ENCODE data around the gene LAMA2. TPM values are rescaled to one million over a fixed set of nuclear protein-coding genes. Genes with fewer than 3 reads are reported as not detected.

LAMA2 gene, protein sequence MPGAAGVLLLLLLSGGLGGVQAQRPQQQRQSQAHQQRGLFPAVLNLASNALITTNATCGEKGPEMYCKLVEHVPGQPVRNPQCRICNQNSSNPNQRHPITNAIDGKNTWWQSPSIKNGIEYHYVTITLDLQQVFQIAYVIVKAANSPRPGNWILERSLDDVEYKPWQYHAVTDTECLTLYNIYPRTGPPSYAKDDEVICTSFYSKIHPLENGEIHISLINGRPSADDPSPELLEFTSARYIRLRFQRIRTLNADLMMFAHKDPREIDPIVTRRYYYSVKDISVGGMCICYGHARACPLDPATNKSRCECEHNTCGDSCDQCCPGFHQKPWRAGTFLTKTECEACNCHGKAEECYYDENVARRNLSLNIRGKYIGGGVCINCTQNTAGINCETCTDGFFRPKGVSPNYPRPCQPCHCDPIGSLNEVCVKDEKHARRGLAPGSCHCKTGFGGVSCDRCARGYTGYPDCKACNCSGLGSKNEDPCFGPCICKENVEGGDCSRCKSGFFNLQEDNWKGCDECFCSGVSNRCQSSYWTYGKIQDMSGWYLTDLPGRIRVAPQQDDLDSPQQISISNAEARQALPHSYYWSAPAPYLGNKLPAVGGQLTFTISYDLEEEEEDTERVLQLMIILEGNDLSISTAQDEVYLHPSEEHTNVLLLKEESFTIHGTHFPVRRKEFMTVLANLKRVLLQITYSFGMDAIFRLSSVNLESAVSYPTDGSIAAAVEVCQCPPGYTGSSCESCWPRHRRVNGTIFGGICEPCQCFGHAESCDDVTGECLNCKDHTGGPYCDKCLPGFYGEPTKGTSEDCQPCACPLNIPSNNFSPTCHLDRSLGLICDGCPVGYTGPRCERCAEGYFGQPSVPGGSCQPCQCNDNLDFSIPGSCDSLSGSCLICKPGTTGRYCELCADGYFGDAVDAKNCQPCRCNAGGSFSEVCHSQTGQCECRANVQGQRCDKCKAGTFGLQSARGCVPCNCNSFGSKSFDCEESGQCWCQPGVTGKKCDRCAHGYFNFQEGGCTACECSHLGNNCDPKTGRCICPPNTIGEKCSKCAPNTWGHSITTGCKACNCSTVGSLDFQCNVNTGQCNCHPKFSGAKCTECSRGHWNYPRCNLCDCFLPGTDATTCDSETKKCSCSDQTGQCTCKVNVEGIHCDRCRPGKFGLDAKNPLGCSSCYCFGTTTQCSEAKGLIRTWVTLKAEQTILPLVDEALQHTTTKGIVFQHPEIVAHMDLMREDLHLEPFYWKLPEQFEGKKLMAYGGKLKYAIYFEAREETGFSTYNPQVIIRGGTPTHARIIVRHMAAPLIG (N-terminal part only)
- total RNA-seq = 30.3 and 64.7 TPM in 2 replicates

DNA sequence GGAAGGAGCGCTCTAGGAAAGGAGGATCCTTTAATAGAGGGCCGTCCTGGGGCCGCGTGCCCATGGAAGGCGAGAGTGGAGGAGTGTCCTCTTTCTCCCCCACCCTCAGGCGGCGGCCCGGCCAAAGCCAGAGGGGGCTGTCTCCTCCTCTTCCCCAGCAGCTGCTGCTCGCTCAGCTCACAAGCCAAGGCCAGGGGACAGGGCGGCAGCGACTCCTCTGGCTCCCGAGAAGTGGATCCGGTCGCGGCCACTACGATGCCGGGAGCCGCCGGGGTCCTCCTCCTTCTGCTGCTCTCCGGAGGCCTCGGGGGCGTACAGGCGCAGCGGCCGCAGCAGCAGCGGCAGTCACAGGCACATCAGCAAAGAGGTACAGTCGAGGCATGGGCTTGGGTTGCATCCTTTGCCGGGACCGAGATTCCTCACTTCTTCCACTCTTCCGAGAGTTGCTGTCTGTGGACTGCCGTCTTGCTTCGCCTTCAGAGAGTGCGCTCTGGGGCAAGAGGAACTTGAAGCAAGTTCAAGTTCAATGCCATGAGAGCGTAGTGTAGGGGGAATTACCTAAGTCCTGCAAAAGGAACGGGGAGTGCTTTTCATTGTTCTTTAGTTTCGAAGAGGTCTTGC, at the start of gene LAMA2:
Gene LAMA2, plus strand, starts transcription at position 148 of the 621 bp plus-strand sequence. Its CDS starts 108 bp downstream, at position 256.

Small RNA genes lying within 50 kb of the gene (small RNA-seq; reads per million reads assigned to genes)
- gene RNU6-861P = not detected
